ELF-1 (cell line): ENCODE results near the gene KIAA0319L.
"Not testable (repeated sequence)": the region's sequence is repeated elsewhere in the genome, so short reads cannot be mapped to it uniquely, and the experiment has no call there.

Source experiments
- DNase-seq: peaks from one replicate; pipeline ENCODE4 v3.0.0-alpha.2; 2016; ENCODE audit warnings: low read depth, low spot score

KIAA0319L gene

DNA sequence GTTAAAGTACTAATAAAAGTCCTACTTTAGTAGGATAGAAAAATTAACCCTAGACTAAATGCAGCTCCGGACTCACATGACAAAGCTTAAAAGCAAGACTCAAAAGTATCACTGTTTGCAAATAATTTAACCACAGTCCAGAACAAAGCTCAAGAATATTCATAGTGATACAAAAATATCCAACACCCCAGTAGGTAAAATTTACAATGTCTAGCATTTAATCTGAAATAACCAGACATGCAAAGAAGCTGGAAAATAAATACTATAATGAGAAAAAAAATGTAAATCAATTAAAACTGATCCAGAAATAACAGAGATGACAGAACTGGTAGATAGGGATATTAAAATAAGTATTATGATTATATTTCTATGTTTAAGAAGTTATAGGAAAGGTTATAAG is 67.0 kb downstream of the KIAA0319L start:
- no peak for DNase-seq

DNA sequence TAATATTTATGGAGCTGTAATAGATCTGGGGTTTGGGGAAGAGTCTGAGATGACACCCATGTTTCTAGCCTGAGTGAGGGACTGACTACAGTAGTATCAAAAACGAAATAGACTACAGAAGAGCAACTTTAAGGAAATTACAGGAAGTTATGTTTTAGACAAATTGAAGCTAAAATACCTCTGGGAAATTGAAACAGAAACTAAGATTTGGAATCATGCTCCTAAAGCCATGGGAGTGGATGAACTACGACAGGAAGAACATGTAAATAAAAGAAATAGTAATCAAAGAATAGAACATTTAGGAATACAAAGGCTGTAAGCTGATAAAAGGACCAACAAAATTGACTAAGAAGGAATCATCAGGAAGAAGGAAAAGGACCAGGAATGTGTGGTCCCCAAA is 68.9 kb downstream of the KIAA0319L start:
- no peak for DNase-seq

- DNase-seq = no peak
Observed at GRCh38 chr1:35486858-35487408, 70.3 kb downstream of the KIAA0319L start.

- DNase-seq = no peak
Observed at GRCh38 chr1:35481229-35481628, 76.0 kb downstream of the KIAA0319L start.

GRCh38 chr1:35477870-35478269 is 79.3 kb downstream of the KIAA0319L start:
- DNase-seq = no peak

DNA sequence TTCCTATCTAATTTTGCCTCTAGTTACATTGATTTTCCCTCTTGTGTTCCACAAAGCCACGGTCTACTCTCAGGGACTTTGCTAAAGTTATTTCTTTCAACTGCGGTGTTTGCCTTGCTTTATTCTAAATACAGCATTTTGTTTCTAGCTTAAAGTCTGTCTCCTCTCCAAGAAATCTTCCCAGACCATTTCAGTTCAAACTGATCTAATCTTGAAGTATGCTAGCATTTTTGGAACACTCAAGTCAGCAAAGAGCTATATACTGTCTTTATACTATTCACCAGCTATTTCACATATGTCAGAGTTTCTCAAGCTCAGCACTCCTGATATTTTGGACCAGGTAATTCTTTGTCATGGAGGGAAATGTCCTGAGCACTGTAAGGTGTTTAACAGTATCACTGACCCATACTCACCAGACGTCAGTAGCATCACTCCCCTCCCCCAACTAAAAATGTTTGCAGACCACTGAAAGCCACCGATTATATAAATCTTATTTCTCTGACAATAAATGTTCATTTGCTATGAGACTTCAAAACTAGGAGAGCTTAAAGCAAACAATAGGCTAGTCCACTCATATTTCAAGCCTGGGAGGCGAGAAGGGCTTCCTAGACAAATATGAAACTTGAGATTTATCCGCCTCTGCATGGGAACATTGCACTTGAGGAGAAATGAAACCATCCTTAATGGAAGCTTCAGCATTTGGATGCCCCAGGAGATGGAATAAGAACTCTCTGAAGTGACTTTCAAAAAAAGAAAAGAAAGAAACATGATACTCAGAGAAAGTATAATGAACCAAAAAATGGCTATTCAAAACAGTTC is 81.1 kb downstream of the KIAA0319L start:
- DNase-seq = no peak

GRCh38 chr1:35475356-35475755 is 81.8 kb downstream of the KIAA0319L start:
- DNase-seq = no peak

GRCh38 chr1:35473216-35473615 is 84.0 kb downstream of the KIAA0319L start:
- not testable (repeated sequence) for DNase-seq

DNA sequence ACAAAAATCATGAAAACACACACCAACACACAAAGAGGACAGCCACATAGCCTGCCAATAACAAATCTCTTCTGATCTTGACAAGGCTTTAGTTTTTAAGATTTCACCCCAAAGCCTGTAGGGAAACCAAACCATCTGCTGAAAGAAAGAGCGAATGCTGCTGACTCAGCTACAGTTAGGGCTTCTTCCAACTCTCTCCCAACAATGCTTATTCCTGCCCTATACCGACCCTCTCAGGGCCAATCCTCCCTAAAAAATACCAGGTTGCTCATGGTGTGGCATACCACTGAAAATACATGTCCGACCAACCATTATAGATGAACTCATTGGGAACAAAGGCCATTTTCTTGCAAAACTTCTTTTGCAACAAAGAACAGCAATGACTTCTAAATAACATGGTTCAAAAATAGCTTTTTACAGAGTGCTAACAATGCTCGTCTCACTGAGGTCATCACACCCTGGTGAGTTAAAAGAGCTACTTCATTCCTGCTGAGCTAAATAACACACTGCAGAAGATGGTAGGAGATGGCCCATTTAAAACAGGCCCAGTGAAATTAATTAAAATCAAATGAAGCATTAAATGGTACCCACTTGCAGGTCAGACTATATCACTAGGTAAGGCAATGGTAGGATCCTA is 86.1 kb downstream of the KIAA0319L start:
- DNase-seq = peak; percentile 14

DNA sequence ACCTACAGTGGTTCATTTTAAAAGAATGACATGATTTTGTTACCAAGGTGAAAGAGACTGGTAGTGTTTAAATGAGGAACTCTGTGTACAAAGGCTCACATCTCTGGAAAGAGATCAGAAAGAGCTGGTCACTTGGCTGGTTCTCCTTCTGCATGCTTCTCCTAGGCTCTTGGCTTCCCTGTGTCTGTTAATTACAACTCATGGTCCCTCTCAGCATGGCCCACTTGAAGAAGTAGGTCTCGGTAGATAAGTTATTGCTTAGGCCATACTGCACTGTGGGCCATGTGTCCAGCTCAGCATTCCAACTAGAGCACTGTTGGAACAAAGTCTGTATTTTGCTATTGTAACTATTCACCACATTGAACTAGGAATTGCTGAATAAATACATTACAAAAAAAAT is 91.1 kb downstream of the KIAA0319L start:
- no peak for DNase-seq

DNA sequence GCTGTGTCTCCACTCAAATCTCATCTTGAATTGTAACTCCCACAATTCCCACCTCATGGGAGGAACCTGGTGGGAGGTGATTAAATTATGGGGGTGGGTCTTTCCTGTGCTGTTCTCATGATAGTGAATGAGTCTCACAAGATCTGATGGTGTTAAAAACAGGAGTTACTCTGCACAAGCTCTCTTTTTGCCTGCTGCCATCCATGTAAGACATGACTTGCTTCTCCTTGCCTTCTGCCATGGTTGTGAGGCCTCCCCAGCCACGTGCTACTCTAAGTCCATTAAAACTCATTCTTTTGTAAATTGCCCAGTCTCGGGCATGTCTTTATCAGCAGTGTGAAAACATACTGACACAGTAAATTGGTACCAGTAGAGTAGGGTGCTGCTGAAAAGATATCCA is 93.5 kb downstream of the KIAA0319L start:
- not testable (repeated sequence) for DNase-seq

DNA sequence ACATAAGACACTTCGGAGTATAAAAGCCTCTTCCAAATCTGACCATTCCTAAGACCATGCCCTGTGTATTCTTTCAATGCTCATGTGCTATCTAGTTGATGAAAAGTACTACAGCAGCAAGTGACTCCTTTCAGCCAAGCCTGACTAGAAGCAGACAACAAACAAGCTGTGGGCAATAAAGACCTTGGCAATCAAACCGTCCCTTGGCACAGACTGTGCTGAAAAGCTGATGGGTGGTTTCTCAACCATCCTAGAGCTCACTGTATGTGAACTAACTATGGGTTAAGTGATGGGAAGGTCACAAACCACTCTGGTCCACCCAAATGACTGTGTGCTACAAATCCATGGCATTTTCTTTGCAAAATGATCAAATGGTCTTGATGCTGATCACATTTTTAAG is 94.0 kb downstream of the KIAA0319L start:
- no peak for DNase-seq

- DNase-seq = no peak
Observed at GRCh38 chr1:35461966-35462651, 95.1 kb downstream of the KIAA0319L start.

DNA sequence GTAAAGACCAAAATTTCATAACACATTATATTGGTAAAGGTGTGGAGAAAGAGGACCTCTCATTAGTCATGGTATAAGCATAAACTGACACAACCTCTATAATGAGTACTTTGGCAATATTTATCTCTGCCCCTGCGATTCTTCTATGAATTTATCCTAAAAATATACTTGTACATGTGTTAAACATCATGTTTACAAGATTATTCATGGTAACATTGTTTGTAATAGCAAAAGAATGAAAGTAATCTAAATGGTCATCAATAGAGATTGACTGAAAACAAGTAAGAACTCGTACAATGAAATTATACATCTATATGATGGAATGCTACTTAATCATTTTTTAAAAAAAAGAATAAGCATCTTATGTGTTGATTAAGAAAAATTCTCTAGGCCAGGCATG is 96.4 kb downstream of the KIAA0319L start:
- no peak for DNase-seq

DNA sequence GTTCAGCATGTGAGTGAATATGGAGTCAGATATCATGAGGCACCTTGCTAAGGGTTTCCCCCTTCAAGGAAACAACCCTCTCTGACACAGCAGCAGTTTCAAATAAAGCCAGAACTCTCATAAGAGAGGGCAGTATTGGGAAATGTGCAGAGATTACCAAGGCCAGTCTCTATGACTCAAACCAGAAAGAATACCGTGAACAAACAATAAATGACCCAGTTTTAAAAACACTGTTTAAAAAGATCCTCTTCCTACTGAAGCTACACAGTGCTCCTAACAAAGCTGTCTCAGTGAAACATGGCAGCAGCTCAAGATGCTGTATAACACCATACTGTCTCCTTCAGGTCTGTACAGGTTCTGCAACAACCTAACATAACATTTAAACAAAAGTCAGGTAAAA is 102.6 kb downstream of the KIAA0319L start:
- DNase-seq = no peak

DNA sequence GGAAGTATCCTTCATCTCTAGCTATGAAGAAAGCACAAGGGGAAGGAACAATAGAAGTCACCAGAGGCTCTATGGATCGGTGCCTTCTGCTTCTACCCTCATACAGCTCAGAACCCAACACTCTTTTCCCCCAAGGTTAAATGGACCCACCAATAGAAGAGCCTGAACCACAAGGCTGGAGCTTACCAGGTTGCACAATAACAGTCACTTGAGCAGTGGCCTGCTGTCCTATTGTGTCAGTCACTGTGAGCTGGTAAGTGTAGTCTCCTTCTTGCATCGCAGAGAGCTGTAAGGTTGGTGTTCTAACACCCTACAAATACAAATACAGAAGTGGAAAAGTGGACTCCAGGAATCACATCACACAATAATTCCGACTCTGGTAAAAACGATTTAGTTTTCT is 103.0 kb downstream of the KIAA0319L start:
- no peak for DNase-seq

- DNase-seq = no peak
Observed at GRCh38 chr1:35453031-35453430, 104.2 kb downstream of the KIAA0319L start.

DNA sequence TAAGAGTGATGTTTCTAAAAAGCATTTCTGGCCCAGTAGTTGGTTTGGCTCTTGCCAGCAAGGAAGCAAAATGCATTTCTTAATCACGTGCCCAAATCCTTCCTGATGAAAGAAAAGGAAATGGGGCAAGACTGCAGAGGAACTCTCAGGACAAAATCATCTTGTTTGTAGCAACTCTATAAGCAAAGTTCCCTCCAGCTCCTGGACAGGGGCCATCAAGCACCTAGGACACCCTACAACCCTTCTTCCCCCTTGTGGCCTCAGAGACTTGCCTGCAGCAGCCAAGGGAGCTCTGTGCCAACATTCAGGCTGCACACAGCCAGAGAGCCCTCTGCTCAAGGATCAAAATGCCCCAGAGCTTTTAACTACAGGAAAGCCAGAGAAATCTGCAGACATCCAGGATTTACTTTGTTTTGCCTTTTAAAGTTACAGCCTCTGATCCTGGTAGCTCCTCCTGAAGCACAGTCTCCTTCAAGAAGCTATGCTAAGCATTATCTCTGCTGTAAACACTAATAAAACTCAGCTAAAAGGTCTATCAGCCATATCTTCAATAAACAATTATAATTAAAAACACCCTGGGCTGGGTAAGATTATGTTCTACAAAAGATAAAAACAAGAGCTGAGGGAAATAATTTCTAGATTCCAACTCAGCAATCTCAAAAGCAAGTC is 105.0 kb downstream of the KIAA0319L start:
- DNase-seq = no peak

DNA sequence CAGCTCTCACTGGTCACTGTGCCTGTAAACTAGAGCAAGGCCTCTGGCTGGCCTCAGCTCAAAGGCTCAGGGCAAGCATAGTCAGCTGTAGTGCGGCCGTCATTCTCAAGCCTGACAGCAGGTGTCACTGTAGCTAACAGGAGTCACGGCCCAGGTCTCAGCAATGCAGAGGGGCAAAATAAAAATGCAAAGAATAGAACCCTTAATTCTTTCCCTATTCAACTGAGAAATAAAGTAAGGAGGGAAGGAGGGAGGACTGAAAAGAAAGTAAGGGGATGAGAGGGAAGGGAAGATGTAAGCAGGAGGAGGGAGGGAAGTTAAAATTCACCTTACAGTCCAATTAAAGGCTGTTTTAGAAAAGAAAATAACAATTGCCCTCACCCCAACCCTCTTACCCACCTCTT is 106.1 kb downstream of the KIAA0319L start:
- DNase-seq = peak; percentile 83

- no peak for DNase-seq
Observed at GRCh38 chr1:35449334-35450008, 107.7 kb downstream of the KIAA0319L start.

GRCh38 chr1:35448344-35448801 is 108.8 kb downstream of the KIAA0319L start:
- DNase-seq = no peak
